KMS-11 (cell line): ENCODE measurements around the gene ZCWPW1.

Experiments
- H2AFZ ChIP-seq: fragments of 200-600 bp; sonication (generic); 2 replicates; pipeline ENCODE4 v1.6.1; 2016; ENCODE audit warnings: antibody characterized with exemption, mixed run types, low read depth
- H3K27ac ChIP-seq: fragments of 200-600 bp; sonication (generic); 2 replicates; pipeline ENCODE4 v1.6.1; 2016; ENCODE audit warnings: mild to moderate bottlenecking, mixed run types
- H3K27me3 ChIP-seq: fragments of 200-600 bp; sonication (generic); 2 replicates; pipeline ENCODE4 v1.6.1; 2017; ENCODE audit warnings: mild to moderate bottlenecking, low read depth, mixed run types, moderate library complexity; ENCODE audit not compliant: insufficient read depth
- H3K36me3 ChIP-seq: fragments of 200-600 bp; sonication (generic); 2 replicates; pipeline ENCODE4 v1.6.1; 2017; ENCODE audit warnings: mild to moderate bottlenecking, mixed run types; ENCODE audit not compliant: insufficient read depth
- H3K4me1 ChIP-seq: fragments of 200-600 bp; sonication (generic); 2 replicates; pipeline ENCODE4 v1.6.1; 2016; ENCODE audit warnings: mild to moderate bottlenecking, low read depth, mixed run types; ENCODE audit not compliant: poor library complexity, severe bottlenecking
- H3K4me2 ChIP-seq: fragments of 200-600 bp; sonication (generic); 2 replicates; pipeline ENCODE4 v1.7.0; 2016; ENCODE audit warnings: mild to moderate bottlenecking, mixed run types
- H3K4me3 ChIP-seq: fragments of 200-600 bp; sonication (generic); IDR thresholded peaks from 2 replicates; pipeline ENCODE4 v1.6.1; 2017; ENCODE audit warnings: low read depth, low read length, mixed read lengths; ENCODE audit not compliant: insufficient read depth
- H3K79me2 ChIP-seq: fragments of 200-600 bp; sonication (generic); 2 replicates; pipeline ENCODE4 v1.6.1; 2016; ENCODE audit warnings: low read depth, mixed run types; ENCODE audit not compliant: insufficient read depth
- H3K9ac ChIP-seq: fragments of 200-600 bp; sonication (generic); 2 replicates; pipeline ENCODE4 v1.6.1; 2016; ENCODE audit warnings: mild to moderate bottlenecking, mixed run types
- H4K20me1 ChIP-seq: fragments of 200-600 bp; sonication (generic); 2 replicates; pipeline ENCODE4 v1.6.1; 2016; ENCODE audit warnings: mild to moderate bottlenecking, mixed run types; ENCODE audit not compliant: insufficient read depth
- TF ChIP-seq, protein P1 (sequence below): fragments of 200-600 bp; sonication (generic); conservative IDR thresholded peaks from 2 replicates; pipeline ENCODE4 v1.6.1; 2017; ENCODE audit warnings: low read depth, mild to moderate bottlenecking, antibody characterized with exemption, low read length, moderate library complexity, mixed read lengths

The ZCWPW1 gene

GRCh38 chr7:100475549-100475948, 47.0 kb upstream of the ZCWPW1 start:
- no peak overlapping the region for H3K9ac ChIP-seq
- no peaks in the 10 kb centered on the region for H4K20me1 ChIP-seq
- no peak overlapping the region for H2AFZ ChIP-seq
- no peak overlapping the region; the same call in 1 of the 2 replicates for H3K4me2 ChIP-seq
- H3K4me3 ChIP-seq: no peak overlapping the region
- H3K36me3 ChIP-seq: no peaks in the 10 kb centered on the region; the same call in 1 of the 2 replicates
- H3K4me1 ChIP-seq: peaks cover 36% of the 10 kb centered on the region
- H3K27ac ChIP-seq: no peak overlapping the region
- peaks cover 25% of the 10 kb centered on the region for H3K79me2 ChIP-seq
- TF ChIP-seq, protein P1, sequence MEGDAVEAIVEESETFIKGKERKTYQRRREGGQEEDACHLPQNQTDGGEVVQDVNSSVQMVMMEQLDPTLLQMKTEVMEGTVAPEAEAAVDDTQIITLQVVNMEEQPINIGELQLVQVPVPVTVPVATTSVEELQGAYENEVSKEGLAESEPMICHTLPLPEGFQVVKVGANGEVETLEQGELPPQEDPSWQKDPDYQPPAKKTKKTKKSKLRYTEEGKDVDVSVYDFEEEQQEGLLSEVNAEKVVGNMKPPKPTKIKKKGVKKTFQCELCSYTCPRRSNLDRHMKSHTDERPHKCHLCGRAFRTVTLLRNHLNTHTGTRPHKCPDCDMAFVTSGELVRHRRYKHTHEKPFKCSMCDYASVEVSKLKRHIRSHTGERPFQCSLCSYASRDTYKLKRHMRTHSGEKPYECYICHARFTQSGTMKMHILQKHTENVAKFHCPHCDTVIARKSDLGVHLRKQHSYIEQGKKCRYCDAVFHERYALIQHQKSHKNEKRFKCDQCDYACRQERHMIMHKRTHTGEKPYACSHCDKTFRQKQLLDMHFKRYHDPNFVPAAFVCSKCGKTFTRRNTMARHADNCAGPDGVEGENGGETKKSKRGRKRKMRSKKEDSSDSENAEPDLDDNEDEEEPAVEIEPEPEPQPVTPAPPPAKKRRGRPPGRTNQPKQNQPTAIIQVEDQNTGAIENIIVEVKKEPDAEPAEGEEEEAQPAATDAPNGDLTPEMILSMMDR: no peak
- no peaks in the 10 kb centered on the region for H3K27me3 ChIP-seq

DNA sequence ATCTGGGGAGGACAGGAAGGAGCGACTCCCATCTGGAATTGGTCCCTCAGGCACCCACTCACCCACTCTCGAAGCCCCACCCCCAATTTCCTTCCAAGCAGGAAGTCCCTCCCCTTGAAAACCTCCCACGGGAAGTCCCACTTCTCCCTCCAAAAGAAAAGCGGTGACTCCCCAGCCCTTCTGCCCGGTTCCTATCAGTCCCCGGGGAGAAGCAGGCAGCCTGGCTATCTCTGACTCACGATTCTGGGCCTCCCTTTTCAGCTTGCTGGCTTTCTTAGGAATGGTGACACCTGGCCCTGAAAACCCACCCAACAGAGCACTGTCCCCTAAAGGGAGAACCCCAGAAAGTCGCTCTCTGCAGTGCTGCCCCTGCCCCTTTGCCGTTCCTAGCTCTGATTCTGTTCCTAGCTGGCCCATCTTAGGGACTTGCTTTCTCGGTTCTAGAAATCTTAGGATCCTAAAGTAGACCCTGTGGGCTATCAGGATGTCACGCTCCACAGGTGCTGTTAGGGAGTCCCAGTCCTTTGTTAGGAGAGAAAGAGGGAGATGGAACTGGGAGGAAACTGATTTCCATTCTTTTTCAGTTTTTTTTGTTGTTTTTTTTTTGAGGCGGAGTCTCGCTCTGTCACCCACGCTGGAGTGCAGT, 44.5 kb upstream of the ZCWPW1 start:
- Histone ChIP-seq H3K27ac (no peak overlapping the region), H3K4me3 (no peak overlapping the region), H3K9ac (no peak overlapping the region), H4K20me1 (no peaks in the 10 kb centered on the region), H3K27me3 (no peaks in the 10 kb centered on the region), H3K4me2 (no peak overlapping the region), H3K79me2 (peaks cover 16% of the 10 kb centered on the region), H2AFZ (no peak overlapping the region), H3K36me3 (no peaks in the 10 kb centered on the region; the same call in 1 of the 2 replicates), H3K4me1 (peaks cover 30% of the 10 kb centered on the region)
- TF ChIP-seq, protein P1: no peak

GRCh38 chr7:100472121-100472851, 43.8 kb upstream of the ZCWPW1 start:
- no peaks in the 10 kb centered on the region; the same call in 1 of the 2 replicates for H3K36me3 ChIP-seq
- peaks cover 27% of the 10 kb centered on the region for H3K4me1 ChIP-seq
- H3K4me3 ChIP-seq: no peak overlapping the region
- H3K9ac ChIP-seq: no peak overlapping the region
- TF ChIP-seq, protein P1: no peak
- no peak overlapping the region for H3K27ac ChIP-seq
- H3K27me3 ChIP-seq: no peaks in the 10 kb centered on the region
- H3K79me2 ChIP-seq: peaks cover 9% of the 10 kb centered on the region
- H3K4me2 ChIP-seq: no peak overlapping the region
- H4K20me1 ChIP-seq: no peaks in the 10 kb centered on the region
- H2AFZ ChIP-seq: no peak overlapping the region

DNA sequence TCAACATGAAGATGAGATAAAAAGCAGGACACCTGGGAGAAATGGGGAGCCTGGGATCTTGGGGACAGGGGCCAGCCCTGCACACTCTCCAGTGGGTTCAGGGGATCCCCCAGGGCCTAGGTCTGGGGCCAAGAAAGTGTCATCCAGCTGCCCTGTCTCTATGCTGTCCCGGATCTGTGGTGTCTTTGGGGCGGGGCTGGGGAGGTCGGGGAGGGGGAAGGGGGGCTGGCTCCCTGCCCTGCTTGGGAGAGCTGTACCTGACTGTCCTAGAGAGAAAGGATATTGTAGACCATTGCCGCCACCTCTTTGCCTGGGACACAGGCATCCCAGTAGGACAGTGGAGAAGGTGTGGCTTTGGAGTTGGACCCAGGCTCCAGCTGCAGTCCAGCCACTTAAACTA, 42.5 kb upstream of the ZCWPW1 start:
- no peaks in the 10 kb centered on the region for H4K20me1 ChIP-seq

More for the DNA sequence above, 42.5 kb upstream of the ZCWPW1 start:
- Histone ChIP-seq H3K4me1 (peaks cover 16% of the 10 kb centered on the region), H3K27ac (no peak overlapping the region), H3K9ac (no peak overlapping the region), H2AFZ (no peak overlapping the region), H3K27me3 (no peaks in the 10 kb centered on the region), H3K4me3 (no peak overlapping the region), H3K36me3 (no peaks in the 10 kb centered on the region; the same call in 1 of the 2 replicates), H3K4me2 (no peak overlapping the region), H3K79me2 (no peaks in the 10 kb centered on the region)
- TF ChIP-seq, protein P1: no peak
